ENCODE results near the gene TAMALIN.

GRCh38 chr12:51977320-51977753 is 29.4 kb upstream of the TAMALIN start:
- TF ChIP-seq CTCF (IDR thresholded peaks at IDR 0.05) (no peak), POLR2A (IDR thresholded peaks at IDR 0.05) (no peak)

Data from esophagus squamous epithelium (tissue), 4 donors.